GM19463 (cell line): ENCODE data around the gene MCC.

ENCODE experiments used
- ATAC-seq: cut with Tn5 transposase; IDR thresholded peaks from one replicate; pipeline ENCODE4 v1.9.1; 2021; ENCODE audit warnings: mild to moderate bottlenecking, moderate library complexity; ENCODE audit not compliant: unreplicated experiment

Gene MCC

DNA sequence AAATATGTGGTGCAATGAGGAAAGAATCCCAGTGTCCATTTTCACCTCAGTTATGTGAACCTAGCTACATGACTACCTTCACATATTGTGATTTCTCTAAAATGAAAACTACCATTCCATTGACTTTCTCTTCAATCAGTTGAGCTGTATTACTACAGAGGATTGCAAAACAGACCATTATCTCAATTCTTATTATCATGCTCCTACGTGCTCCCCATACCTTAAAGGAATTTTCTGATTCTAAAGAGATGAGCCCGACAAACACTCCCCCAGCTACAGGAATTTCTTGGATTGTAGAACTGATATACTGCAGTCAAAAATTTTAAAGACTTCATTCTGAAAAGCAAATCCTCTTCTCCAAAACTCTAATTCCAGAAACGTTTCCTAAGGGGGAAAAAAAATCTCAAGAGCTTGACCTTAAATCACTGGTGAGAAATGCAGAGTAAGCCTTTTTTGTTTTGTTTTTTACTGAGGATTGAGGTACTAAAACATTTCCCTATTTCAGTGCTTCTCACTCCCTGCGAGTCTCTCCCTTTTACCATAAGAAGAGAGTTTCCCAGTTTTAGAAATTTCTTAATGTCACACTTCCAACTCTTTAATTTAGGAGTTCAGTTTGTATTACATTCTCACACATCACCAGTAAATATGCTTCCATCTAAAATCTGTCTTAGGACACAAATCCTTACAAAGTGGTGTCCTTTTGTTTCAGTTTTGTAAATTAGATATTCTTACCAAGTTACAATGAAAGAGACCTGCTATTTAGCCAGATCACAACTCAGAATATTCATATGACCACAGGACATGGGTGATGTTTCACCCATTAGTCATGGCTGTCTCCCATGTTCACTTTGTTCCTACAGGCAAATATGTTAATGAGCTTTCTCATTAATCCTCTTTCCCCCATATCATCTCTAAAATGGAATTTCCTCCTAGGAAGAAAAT is 257.3 kb downstream of the MCC start:
- no peak for ATAC-seq

DNA sequence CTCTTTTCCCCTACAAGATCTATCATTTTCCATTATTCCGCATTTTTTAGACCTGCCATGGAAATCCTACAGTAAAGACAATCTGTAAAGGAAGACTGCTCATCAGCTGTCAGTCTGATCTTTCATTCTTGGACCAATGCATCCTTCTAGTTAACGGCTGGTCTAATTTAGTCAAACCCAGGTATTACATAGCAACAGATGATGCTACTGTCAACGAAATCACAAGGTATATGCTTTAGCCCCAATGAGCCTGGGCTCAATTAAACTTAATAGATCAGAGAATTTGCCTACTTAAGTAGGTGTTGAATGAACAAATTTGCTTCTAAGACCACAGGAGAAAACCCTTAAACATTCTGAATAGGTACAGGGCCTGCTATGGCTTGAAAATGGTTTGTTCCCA is 260.5 kb downstream of the MCC start:
- no peak for ATAC-seq

- ATAC-seq, result no peak
Observed at GRCh38 chr5:113226116-113226736, 262.0 kb downstream of the MCC start.

DNA sequence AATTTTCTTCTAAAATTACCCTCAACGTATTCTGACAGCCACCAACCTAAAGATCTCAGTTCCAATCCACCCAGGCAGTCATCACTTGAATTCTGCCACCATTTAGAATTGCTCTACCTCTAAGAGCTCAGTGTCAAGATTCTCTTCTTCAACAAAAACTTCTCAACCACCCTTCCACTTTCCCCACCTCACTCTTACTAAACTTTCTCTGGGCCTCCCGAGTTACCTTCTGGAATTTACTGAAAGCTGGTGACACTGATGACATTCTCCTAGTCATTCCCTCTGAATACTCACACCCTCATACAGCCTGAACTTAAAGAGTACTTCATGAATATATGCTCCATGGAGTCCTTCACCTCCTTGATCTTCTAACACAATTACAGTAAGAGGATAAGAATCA is 263.0 kb downstream of the MCC start:
- ATAC-seq, result no peak

- ATAC-seq, result no peak
Observed at GRCh38 chr5:113224605-113225065, 263.6 kb downstream of the MCC start.

DNA sequence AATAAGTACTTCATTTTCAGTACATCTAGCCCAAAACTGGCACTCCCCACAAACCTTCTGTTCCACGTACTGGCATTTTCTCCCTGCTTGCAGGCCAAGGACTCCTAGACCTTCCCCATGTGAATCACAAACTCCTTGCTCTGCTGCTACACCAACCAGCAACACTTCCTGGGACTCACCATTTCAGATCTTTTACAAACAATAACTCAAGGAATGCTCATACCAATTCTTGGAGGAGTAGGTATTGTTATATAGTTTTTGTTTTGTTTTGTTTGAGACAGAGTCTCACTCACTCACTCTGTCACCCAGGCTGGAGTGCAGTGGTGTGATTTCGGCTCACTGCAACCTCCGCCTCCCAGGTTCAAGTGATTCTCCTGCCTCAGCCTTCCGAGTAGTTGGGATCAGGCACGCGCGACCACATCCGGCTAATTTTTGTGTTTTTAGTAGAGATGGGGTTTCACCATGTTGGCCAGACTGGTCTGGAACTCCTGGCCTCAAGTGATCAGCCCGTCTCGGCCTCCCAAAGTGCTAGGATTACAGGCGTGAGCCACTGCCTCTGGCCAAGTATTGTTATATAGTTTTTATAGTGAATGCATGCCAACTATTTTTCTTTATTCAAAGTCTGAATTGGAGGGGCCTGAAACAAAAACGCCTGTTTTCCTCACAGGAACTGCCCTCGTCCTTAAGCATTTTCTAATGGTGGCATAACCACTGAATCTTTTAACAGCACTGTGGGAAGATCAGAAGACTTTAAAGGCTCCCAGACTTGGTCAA is 264.2 kb downstream of the MCC start:
- ATAC-seq, result no peak

DNA sequence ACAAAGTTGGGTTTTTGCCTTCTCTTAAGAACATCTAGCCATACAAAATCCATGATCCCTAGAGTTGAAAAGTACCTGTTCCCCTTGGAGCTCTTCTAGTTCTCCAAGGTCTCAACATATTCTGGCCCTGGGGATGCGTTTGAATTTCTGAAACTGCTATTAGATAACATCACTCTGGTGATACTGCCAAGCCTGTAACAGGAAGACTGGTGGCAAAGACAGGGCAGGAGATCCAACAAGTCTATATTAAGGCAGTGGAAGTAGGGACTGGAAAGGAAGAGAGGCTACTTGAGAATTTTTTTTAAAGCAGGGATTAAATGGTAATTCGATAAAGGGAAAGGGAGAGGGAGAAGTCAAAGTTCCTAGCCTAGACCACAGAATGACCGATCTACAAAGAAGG is 264.9 kb downstream of the MCC start:
- ATAC-seq, result no peak

DNA sequence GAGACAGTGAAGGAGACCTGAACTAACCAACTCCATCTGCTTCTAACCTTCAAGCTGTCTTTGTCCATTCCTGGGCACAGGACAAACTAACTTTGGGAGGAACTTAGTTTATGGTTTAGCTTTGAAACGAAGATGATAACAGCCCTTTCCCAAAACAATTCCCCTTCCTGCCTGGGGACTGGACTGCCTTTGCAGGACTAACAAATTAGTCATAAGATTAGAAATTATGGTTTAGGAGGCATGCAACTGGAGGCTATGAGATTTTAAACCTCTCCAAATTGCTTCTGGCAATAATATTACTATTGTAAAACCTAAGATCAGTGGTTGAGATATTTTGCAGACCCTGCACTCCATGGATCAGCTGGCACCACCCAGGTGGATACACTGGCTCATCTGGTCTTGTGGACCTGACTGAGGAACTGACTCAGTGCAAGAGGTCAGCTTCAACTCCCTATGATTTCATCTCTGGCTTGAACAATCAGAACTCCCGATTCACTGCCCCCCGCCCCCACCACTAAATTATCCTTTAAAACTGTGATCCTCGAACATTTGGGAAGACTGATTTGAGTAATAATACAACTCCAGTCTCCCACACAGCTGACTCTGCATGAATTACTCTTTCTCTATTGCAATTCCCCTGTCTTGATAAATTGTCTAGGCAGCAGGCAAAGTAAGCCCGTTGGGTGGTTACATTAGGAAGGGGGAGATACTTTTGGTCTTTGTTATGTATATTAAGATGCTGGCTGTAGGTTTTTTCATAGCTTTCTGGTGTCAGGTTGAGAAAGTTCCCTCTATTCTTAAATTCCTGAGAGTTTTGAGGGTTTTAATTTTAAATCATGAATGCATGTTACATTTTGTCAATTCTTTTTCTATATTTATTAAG is 266.7 kb downstream of the MCC start:
- ATAC-seq, result no peak

- no peak for ATAC-seq
Observed at GRCh38 chr5:113219695-113220094, 268.6 kb downstream of the MCC start.

- ATAC-seq, result no peak
Observed at GRCh38 chr5:113218906-113219517, 269.2 kb downstream of the MCC start.

GRCh38 chr5:113218200-113218599 is 270.1 kb downstream of the MCC start:
- ATAC-seq, result no peak

DNA sequence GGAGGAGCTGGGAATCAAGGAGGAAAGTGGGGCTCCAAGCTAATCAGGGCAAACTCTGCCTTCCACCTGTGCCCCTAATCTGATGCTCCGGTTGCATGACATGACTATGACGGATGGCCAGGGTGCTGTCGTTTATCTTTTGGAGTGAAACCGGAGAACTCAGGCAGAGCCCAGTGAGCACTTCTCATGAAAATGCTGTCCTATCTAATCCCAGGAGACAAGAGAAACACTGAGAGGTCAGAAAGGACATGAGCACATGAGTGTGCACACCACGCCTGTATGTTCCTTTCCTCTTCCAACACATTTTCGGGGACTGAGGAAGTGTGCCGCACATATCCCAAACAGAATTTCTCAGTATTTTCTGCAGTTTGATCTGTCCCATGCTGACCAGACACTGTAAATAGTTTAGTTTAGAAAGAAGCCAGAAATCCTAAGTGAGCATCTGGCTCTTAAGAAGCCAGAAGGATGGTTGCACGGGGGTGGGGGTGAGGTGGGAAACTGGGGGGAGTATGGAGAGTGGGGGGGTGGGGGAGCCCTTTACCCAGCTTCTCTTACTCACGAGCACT is 270.6 kb downstream of the MCC start:
- ATAC-seq, result no peak

DNA sequence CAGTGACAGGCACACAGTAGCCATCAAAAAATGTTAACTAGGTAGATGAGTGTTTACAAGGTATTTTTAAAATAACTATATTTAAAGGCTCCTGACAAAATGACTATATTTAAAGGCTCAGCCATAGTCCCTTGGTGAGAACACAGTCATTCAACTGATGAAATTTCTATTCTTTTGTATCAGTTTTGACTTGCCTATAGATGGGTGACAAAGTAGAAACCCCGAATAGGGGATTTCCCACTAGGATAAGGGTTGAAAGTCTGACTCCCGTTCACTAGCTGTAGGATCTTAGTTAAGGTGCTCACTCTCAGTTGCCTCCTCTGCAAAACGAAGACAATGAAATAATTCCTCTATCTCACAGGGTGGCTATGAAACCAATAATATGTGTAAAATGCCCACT is 271.7 kb downstream of the MCC start:
- no peak for ATAC-seq

- no peak for ATAC-seq
Observed at GRCh38 chr5:113215401-113216060, 272.7 kb downstream of the MCC start.

GRCh38 chr5:113214606-113215323 is 273.5 kb downstream of the MCC start:
- no peak for ATAC-seq

GRCh38 chr5:113213551-113214425 is 274.5 kb downstream of the MCC start:
- ATAC-seq, result peak; percentile 58

GRCh38 chr5:113212244-113212920 is 275.9 kb downstream of the MCC start:
- no peak for ATAC-seq
